ENCODE results near the gene TTC22. TPM values are rescaled to one million over a fixed set of nuclear protein-coding genes. Genes with fewer than 3 reads are reported as not detected.
A peak's percentile ranks its signal among the peaks of the same experiment; 100 is the strongest.

TTC22 gene
- total RNA-seq, 3 donors from 2014 or later = 51.6 to 122 (median 70.8) TPM

- TF ChIP-seq CTCF (IDR thresholded peaks at IDR 0.05) = no peak
- intact Hi-C loops (cut with DNase I, micrococcal nuclease) = no loop called here
- ATAC-seq (no peak), DNase-seq (no peak)
- Histone ChIP-seq H3K4me1 (ENCODE audit: low read depth) (peaks cover 10% of the 10 kb centered on the region), H3K9me3 (no peaks in the 10 kb centered on the region), H3K4me3 (no peak overlapping the region), H3K36me3 (ENCODE audit: low read depth) (no peaks in the 10 kb centered on the region)
These were observed 17.5 kb upstream of the TTC22 start for GRCh38 chr1:54818461-54819194.

- Histone ChIP-seq H3K9me3 (no peaks in the 10 kb centered on the region), H3K4me1 (ENCODE audit: low read depth) (peaks cover 10% of the 10 kb centered on the region), H3K36me3 (ENCODE audit: low read depth) (no peaks in the 10 kb centered on the region), H3K4me3 (no peak overlapping the region)
- DNase-seq (no peak), ATAC-seq (no peak)
- intact Hi-C loops (cut with DNase I, micrococcal nuclease) = no loop called here
- TF ChIP-seq CTCF (IDR thresholded peaks at IDR 0.05) = no peak
These were observed 15.8 kb upstream of the TTC22 start for GRCh38 chr1:54816951-54817350.

GRCh38 chr1:54816130-54816529 lies 15.0 kb upstream of the TTC22 start:
- H3K9me3 ChIP-seq = no peaks in the 10 kb centered on the region
- ATAC-seq (peak; percentile 14), DNase-seq (no peak)
- peaks cover 10% of the 10 kb centered on the region for H3K4me1 ChIP-seq (ENCODE audit: low read depth)
- no peak for TF ChIP-seq CTCF (IDR thresholded peaks at IDR 0.05)
- H3K4me3 ChIP-seq = no peak overlapping the region
- intact Hi-C loops (cut with DNase I, micrococcal nuclease) = no loop called here
- no peaks in the 10 kb centered on the region for H3K36me3 ChIP-seq (ENCODE audit: low read depth)

GRCh38 chr1:54815086-54815876 lies 14.2 kb upstream of the TTC22 start:
- no peak for TF ChIP-seq CTCF (IDR thresholded peaks at IDR 0.05)
- Histone ChIP-seq H3K4me3 (no peak overlapping the region), H3K4me1 (ENCODE audit: low read depth) (peaks cover 10% of the 10 kb centered on the region), H3K9me3 (no peaks in the 10 kb centered on the region), H3K36me3 (ENCODE audit: low read depth) (no peaks in the 10 kb centered on the region)
- ATAC-seq (peak; percentile 77), DNase-seq (peak in 1 of 3 donors; percentile 73)
- intact Hi-C loops (cut with DNase I, micrococcal nuclease) = no loop called here

GRCh38 chr1:54814571-54814970 lies 13.4 kb upstream of the TTC22 start:
- no peak for ATAC-seq
- DNase-seq = no peak
- no peaks in the 10 kb centered on the region for H3K36me3 ChIP-seq (ENCODE audit: low read depth)
- no peak for TF ChIP-seq CTCF (IDR thresholded peaks at IDR 0.05)
- H3K4me3 ChIP-seq = no peak overlapping the region
- H3K4me1 ChIP-seq (ENCODE audit: low read depth) = peaks cover 10% of the 10 kb centered on the region
- intact Hi-C loops (cut with DNase I, micrococcal nuclease) = loop anchor here in 1 of 2 donors (5.0 kb wide), 1 partner anchor 142 kb away; no protein-coding TSS in a partner anchor
- H3K9me3 ChIP-seq = no peaks in the 10 kb centered on the region
